Epithelial cell of esophagus (primary cell): ENCODE measurements around the gene CYB5D1.
A peak's percentile ranks its signal among the peaks of the same experiment; 100 is the strongest.

Source experiments
- DNase-seq: peaks from one replicate; pipeline ENCODE4 v3.0.0; 2010; ENCODE audit warnings: low read depth
- H3K4me3 ChIP-seq: 2 replicates; pipeline ENCODE4 v1.5.1; 2011; ENCODE audit warnings: mild to moderate bottlenecking, low read length, control low read depth
- TF ChIP-seq, protein P1 (sequence below): IDR thresholded peaks from 2 replicates; pipeline ENCODE4 v1.5.1; 2011; ENCODE audit warnings: low read depth, mild to moderate bottlenecking, low read length, control low read depth, inconsistent platforms; ENCODE audit not compliant: insufficient read depth; ENCODE audit errors: missing control alignments

The CYB5D1 gene

DNA sequence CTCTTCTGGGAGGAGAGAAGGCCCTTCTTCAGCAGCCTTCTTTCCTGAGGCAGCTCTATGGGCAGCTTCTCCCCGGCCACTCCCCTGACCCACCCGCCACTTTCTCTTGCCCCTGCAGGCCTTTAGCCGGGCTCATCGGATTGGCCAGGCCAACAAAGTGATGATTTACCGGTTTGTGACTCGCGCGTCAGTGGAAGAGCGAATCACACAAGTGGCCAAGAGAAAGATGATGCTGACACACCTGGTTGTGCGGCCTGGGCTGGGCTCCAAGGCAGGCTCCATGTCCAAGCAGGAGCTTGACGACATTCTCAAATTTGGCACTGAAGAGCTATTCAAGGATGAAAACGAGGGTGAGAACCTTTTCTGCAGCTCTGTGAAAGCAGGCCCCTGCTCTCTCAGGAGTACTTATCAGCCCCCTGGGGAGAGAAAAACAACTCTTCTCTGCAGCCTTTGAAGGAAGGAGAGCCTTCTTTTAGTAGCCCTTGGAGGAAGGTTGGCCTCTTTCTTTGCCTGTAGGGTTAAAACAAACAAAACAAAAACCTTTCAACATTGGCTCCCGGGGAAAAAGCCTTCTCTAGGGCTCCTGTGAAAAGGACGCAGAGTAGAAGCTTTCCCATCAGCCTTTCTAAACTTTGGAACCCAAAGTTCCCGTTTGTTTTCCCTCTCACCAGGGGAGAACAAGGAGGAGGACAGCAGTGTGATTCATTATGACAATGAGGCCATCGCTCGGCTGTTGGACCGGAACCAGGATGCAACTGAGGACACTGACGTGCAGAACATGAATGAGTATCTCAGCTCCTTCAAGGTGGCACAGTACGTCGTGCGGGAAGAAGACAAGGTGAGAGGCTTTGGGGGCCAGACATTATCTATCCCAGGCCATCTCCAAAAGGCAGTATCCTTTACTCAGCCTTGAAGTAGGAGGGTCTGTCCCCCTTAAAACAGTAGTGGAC lies 45.6 kb downstream of the CYB5D1 start:
- H3K4me3 ChIP-seq = no peak overlapping the region
- peak; percentile 66 for DNase-seq
- TF ChIP-seq, protein P1, sequence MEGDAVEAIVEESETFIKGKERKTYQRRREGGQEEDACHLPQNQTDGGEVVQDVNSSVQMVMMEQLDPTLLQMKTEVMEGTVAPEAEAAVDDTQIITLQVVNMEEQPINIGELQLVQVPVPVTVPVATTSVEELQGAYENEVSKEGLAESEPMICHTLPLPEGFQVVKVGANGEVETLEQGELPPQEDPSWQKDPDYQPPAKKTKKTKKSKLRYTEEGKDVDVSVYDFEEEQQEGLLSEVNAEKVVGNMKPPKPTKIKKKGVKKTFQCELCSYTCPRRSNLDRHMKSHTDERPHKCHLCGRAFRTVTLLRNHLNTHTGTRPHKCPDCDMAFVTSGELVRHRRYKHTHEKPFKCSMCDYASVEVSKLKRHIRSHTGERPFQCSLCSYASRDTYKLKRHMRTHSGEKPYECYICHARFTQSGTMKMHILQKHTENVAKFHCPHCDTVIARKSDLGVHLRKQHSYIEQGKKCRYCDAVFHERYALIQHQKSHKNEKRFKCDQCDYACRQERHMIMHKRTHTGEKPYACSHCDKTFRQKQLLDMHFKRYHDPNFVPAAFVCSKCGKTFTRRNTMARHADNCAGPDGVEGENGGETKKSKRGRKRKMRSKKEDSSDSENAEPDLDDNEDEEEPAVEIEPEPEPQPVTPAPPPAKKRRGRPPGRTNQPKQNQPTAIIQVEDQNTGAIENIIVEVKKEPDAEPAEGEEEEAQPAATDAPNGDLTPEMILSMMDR = no peak

DNA sequence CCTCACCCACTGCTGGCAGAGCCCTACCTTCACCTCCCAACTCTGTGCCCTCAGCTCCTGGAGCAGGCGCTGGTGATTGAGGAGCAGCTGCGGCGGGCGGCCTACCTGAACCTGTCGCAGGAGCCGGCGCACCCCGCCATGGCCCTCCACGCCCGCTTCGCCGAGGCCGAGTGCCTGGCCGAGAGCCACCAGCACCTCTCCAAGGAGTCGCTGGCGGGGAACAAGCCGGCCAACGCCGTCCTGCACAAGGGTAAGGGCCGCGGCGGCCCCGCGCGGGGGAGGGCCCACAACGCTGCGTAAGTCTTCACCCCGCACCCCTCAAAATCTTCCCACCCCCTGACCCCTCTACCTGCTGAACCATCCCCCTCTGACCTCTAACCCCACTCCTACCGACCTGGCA lies 51.3 kb downstream of the CYB5D1 start:
- DNase-seq = no peak
- no peak overlapping the region for H3K4me3 ChIP-seq
- TF ChIP-seq, protein P1 = no peak

DNA sequence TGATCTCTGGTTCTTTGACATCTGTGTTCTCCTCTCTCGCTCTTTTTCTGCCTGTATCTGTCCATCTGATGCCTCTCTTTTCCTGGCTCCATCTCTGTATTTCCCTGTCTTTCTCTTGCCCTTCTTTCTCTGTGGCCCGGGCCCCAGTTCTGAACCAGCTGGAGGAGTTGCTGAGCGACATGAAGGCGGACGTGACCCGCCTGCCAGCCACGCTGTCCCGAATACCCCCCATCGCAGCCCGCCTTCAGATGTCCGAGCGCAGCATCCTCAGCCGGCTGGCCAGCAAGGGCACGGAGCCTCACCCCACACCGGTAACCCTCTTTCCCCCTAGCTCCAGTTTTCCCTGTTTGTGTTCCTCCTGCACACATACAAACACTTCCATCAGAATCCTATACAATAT lies 52.5 kb downstream of the CYB5D1 start:
- TF ChIP-seq, protein P1 = no peak
- no peak overlapping the region for H3K4me3 ChIP-seq
- no peak for DNase-seq

DNA sequence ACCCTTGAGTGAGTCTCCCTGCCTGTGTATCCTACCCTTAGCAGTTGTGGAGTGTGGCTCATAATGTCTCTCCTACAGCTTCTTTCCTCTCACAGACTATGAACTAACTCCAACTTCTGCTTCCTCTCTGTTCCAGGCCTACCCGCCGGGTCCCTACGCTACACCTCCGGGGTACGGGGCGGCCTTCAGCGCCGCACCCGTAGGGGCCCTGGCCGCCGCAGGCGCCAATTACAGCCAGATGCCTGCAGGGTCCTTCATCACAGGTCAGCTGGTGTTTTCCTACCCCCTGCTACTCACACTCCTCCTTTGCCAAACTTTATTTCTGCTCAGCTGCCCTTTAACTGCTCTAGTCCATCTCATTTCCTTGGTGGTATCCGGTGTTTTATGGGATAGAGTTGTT lies 52.9 kb downstream of the CYB5D1 start:
- no peak overlapping the region for H3K4me3 ChIP-seq
- TF ChIP-seq, protein P1 = no peak
- no peak for DNase-seq

DNA sequence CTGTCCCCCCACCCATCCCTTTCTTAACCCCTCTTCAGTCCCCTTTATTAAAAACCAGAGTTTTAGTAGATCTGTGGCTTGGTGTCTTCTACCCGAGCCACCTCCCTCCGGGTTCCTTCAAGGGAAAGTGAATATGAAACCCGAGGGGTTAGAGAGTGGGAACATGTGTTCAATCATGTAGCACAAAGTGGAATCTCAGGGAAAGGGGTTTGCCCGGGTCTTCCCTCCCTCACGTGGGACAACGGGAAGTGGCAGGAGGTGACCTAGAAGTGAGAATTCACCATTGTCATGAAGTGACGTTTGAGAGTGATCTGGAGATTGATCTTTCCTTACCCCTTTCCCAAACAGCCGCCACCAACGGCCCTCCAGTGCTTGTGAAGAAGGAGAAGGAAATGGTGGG lies 53.3 kb downstream of the CYB5D1 start:
- no peak overlapping the region for H3K4me3 ChIP-seq
- no peak for DNase-seq
- TF ChIP-seq, protein P1 = no peak
